Fibroblast of lung (primary cell): ENCODE data around the gene STIM1. TPM values are rescaled to one million over a fixed set of nuclear protein-coding genes. Genes with fewer than 3 reads are reported as not detected.

Experiments
- DNase-seq, 2 donors: peaks; one replicate each; pipeline versions ENCODE4 v3.0.0 to v3.0.0-alpha.2; 2010; ENCODE audit warnings: low read depth in 2 of 2
- H2AFZ ChIP-seq: 2 replicates; pipeline ENCODE4 v1.5.1; 2012; ENCODE audit warnings: low read length, control low read depth, inconsistent platforms
- H3K27ac ChIP-seq: 2 replicates; pipeline ENCODE4 v1.5.1; 2011; ENCODE audit warnings: low read length, control low read depth; ENCODE audit not compliant: insufficient read depth
- H3K27me3 ChIP-seq: 2 replicates; pipeline ENCODE4 v1.5.1; 2011; ENCODE audit warnings: mild to moderate bottlenecking, low read length; ENCODE audit not compliant: control insufficient read depth, insufficient read depth
- H3K36me3 ChIP-seq: 2 replicates; pipeline ENCODE4 v1.5.1; 2011; ENCODE audit warnings: low read length; ENCODE audit not compliant: control insufficient read depth, insufficient read depth
- H3K4me1 ChIP-seq: 2 replicates; pipeline ENCODE4 v1.5.1; 2011; ENCODE audit warnings: low read length; ENCODE audit not compliant: control insufficient read depth, insufficient read depth; ENCODE audit errors: extremely low read depth
- H3K4me2 ChIP-seq: 2 replicates; pipeline ENCODE4 v1.5.1; 2011; ENCODE audit warnings: low read length, control low read depth; ENCODE audit not compliant: insufficient read depth; ENCODE audit errors: extremely low read depth
- H3K4me3 ChIP-seq, 4 experiments: fragments of 200-600 bp in 1 of 4; sonication (generic) in 1 of 4; replicated peaks in 1 of 4; 2 replicates each; pipeline ENCODE4 v1.5.1; 2011 to 2016; ENCODE audit warnings: low read length in 4 of 4, low read depth in 3 of 4, mild to moderate bottlenecking in 3 of 4, control low read depth in 2 of 4, inconsistent platforms in 1 of 4, mixed read lengths in 1 of 4; ENCODE audit not compliant: insufficient read depth in 1 of 4; ENCODE audit errors: control extremely low read depth in 1 of 4
- H3K79me2 ChIP-seq: 2 replicates; pipeline ENCODE4 v1.5.1; 2012; ENCODE audit warnings: mild to moderate bottlenecking, low read length, inconsistent platforms; ENCODE audit not compliant: control insufficient read depth, insufficient read depth
- H3K9ac ChIP-seq: 2 replicates; pipeline ENCODE4 v1.5.1; 2011; ENCODE audit warnings: mild to moderate bottlenecking, low read length, control low read depth; ENCODE audit not compliant: insufficient read depth
- H3K9me3 ChIP-seq: 2 replicates; pipeline ENCODE4 v1.5.1; 2012; ENCODE audit warnings: low read depth, low read length; ENCODE audit not compliant: control insufficient read depth, insufficient read depth
- H4K20me1 ChIP-seq: 2 replicates; pipeline ENCODE4 v1.5.1; 2011; ENCODE audit warnings: low read length; ENCODE audit not compliant: control insufficient read depth, insufficient read depth; ENCODE audit errors: extremely low read depth
- CTCF ChIP-seq, 2 donors: IDR thresholded peaks in 1 of 2; conservative IDR thresholded peaks in 1 of 2; 1 replicate in 1 of 2; 2 replicates in 1 of 2; pipeline ENCODE4 v1.5.1; 2011 to 2012; ENCODE audit warnings: low read length in 2 of 2, control low read depth in 1 of 2, inconsistent platforms in 1 of 2, low read depth in 1 of 2, mild to moderate bottlenecking in 1 of 2
- EZH2 ChIP-seq: IDR thresholded peaks from 2 replicates; pipeline ENCODE4 v1.5.1; 2012; ENCODE audit warnings: low read length, control low read depth, mild to moderate bottlenecking; ENCODE audit errors: missing control alignments
- polyA plus RNA-seq, 2 donors: library from polyadenylated mRNA; depleted of rRNA in 1 of 2; stranded (reverse) in 1 of 2; unstranded in 1 of 2; fragments of >200 nt; gene quantifications; 2 replicates each; pipeline ENCODE4 v1.2.1, GENCODE V29; 2011 to 2012; ENCODE audit warnings: missing spikeins in 1 of 2
- total RNA-seq: library from RNA; depleted of rRNA; stranded (reverse); fragments of >200 nt; gene quantifications from 2 replicates; pipeline ENCODE4 v1.2.1, GENCODE V29; 2014

Gene STIM1
- total and polyA plus RNA-seq, 2 donors (not counting 1 experiment from before 2014, with no cell fraction given), result 38.1 to 44.6 TPM

DNA sequence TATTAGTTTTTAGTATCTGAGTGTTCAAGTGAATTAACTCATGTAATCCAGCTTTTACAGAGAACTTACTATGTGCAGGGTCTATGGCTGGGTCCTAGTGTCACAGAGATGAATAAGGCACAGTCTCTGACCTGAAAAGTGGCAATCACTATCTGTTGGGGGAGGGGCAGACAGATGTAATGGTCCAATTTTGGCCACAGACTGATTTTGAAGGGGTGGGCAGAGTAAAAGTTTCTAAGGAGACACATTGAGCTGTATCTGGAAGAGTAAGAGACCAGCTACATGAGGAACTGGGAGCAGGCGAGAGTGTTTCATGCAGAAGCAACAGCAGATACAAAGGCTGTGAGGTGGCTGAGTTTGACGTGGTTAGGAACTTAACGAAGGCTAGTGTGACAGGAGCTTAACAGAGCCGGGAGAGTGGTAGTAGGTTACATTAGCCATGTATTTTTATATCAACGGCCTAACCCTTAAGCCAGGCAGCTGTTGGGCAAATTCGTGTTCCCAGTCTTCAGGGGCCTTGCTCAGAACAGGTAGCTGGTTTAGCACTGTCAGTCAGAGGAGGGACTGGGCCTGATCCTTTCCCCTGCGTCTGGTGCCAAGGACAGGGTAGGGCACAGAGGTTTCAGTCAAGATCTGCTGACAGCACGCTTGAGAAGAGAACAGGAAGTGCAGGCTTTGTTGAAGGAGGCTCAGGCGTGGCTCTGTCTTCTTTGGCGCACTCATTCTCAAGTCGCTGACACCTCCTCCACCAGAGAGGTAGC lies 1.4 kb upstream of the STIM1 start:
- peaks cover 3% of the 10 kb centered on the region for H3K4me1 ChIP-seq
- peak overlapping the region; percentile 67 for H2AFZ ChIP-seq
- no peak overlapping the region for H3K27ac ChIP-seq
- H4K20me1 ChIP-seq, result no peaks in the 10 kb centered on the region
- peaks cover 7% of the 10 kb centered on the region for H3K79me2 ChIP-seq
- no peaks in the 10 kb centered on the region for H3K9me3 ChIP-seq
- H3K4me3 ChIP-seq, result no peak overlapping the region
- no peak for TF ChIP-seq CTCF (conservative IDR thresholded peaks at IDR 0.05 in 1 of 2, IDR thresholded peaks at IDR 0.05 in 1 of 2; ENCODE audit: low read depth in 1 of 2, low read length in 2 of 2)
- no peak for TF ChIP-seq EZH2
- no peak overlapping the region for H3K9ac ChIP-seq
- H3K36me3 ChIP-seq, result no peaks in the 10 kb centered on the region
- H3K27me3 ChIP-seq, result no peaks in the 10 kb centered on the region
- no peak overlapping the region for H3K4me2 ChIP-seq
- no peak for DNase-seq

GRCh38 chr11:3854660-3854976 lies 846 bp upstream of the STIM1 start:
- no peak for DNase-seq
- Histone ChIP-seq H3K27me3 (no peaks in the 10 kb centered on the region), H2AFZ (peak overlapping the region; percentile 67), H3K9me3 (no peaks in the 10 kb centered on the region), H3K4me3 (peak overlapping the region in 1 of 4 experiments; percentile 86), H3K79me2 (peaks cover 7% of the 10 kb centered on the region), H3K4me2 (no peak overlapping the region), H3K36me3 (no peaks in the 10 kb centered on the region), H3K9ac (no peak overlapping the region), H3K4me1 (peaks cover 3% of the 10 kb centered on the region), H3K27ac (no peak overlapping the region), H4K20me1 (no peaks in the 10 kb centered on the region)
- TF ChIP-seq CTCF (conservative IDR thresholded peaks at IDR 0.05 in 1 of 2, IDR thresholded peaks at IDR 0.05 in 1 of 2; ENCODE audit: low read depth in 1 of 2, low read length in 2 of 2) (no peak), EZH2 (no peak)

DNA sequence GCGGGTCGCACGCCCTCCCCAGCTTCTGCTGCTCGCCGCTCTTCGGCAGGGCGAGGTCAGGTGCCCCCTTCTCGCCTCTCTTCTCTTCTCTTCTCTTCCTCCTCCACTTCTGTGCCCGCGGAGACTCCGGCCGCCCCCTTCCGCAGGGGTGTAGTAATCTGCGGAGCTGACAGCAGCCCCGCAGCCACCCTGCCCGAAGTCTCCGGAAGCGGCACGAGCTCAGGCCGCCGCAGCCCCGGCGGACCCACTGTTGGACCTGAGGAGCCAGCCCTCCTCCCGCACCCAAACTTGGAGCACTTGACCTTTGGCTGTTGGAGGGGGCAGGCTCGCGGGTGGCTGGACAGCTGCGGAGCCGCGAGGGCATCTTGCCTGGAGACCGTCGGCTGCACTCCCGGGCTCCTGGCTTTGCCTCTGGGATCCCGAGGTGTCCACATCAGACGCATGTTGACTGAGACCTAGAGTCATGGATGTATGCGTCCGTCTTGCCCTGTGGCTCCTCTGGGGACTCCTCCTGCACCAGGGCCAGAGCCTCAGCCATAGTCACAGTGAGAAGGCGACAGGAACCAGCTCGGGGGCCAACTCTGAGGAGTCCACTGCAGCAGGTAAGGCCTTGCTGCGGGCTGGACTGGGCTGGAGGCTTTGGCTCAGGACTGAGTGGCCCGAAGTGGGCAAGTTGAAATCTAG lies 486 bp downstream of the STIM1 start:
- Histone ChIP-seq H3K9ac (peak overlapping the region; percentile 62), H3K4me2 (peak overlapping the region; percentile 90), H3K27ac (peak overlapping the region; percentile 29), H2AFZ (peak overlapping the region; percentile 77), H3K27me3 (no peaks in the 10 kb centered on the region), H3K79me2 (peaks cover 7% of the 10 kb centered on the region), H3K4me1 (peaks cover 3% of the 10 kb centered on the region), H4K20me1 (no peaks in the 10 kb centered on the region), H3K4me3 (peak overlapping the region; percentile 59 to 86 (median 67)), H3K9me3 (no peaks in the 10 kb centered on the region), H3K36me3 (no peaks in the 10 kb centered on the region)
- TF ChIP-seq EZH2 (no peak), CTCF (conservative IDR thresholded peaks at IDR 0.05 in 1 of 2, IDR thresholded peaks at IDR 0.05 in 1 of 2; ENCODE audit: low read depth in 1 of 2, low read length in 2 of 2) (no peak)
- peak; percentile 19 to 21 for DNase-seq
